Measurements from ENCODE around the gene AKAP11.

Gene AKAP11

GRCh38 chr13:42320375-42320787 is 48.4 kb downstream of the AKAP11 start:
- TF ChIP-seq, protein P1, sequence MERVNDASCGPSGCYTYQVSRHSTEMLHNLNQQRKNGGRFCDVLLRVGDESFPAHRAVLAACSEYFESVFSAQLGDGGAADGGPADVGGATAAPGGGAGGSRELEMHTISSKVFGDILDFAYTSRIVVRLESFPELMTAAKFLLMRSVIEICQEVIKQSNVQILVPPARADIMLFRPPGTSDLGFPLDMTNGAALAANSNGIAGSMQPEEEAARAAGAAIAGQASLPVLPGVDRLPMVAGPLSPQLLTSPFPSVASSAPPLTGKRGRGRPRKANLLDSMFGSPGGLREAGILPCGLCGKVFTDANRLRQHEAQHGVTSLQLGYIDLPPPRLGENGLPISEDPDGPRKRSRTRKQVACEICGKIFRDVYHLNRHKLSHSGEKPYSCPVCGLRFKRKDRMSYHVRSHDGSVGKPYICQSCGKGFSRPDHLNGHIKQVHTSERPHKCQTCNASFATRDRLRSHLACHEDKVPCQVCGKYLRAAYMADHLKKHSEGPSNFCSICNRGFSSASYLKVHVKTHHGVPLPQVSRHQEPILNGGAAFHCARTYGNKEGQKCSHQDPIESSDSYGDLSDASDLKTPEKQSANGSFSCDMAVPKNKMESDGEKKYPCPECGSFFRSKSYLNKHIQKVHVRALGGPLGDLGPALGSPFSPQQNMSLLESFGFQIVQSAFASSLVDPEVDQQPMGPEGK (CRISPR knock-in tag; IDR thresholded peaks at IDR 0.05; ENCODE audit: borderline replicate concordance) = no peak
- TF ChIP-seq ESRRG (CRISPR knock-in tag; IDR thresholded peaks at IDR 0.05) (no peak), ZFP3 (CRISPR knock-in tag; IDR thresholded peaks at IDR 0.05) (no peak), RARB (CRISPR knock-in tag; IDR thresholded peaks at IDR 0.05) (no peak), POU6F1 (CRISPR knock-in tag; IDR thresholded peaks at IDR 0.05; ENCODE audit: borderline replicate concordance, low read depth) (no peak)
- TF ChIP-seq, protein P2, sequence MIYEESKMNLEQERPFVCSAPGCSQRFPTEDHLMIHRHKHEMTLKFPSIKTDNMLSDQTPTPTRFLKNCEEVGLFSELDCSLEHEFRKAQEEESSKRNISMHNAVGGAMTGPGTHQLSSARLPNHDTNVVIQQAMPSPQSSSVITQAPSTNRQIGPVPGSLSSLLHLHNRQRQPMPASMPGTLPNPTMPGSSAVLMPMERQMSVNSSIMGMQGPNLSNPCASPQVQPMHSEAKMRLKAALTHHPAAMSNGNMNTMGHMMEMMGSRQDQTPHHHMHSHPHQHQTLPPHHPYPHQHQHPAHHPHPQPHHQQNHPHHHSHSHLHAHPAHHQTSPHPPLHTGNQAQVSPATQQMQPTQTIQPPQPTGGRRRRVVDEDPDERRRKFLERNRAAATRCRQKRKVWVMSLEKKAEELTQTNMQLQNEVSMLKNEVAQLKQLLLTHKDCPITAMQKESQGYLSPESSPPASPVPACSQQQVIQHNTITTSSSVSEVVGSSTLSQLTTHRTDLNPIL (CRISPR knock-in tag; IDR thresholded peaks at IDR 0.05; ENCODE audit: low read depth) = no peak
- no peak for ATAC-seq

DNA sequence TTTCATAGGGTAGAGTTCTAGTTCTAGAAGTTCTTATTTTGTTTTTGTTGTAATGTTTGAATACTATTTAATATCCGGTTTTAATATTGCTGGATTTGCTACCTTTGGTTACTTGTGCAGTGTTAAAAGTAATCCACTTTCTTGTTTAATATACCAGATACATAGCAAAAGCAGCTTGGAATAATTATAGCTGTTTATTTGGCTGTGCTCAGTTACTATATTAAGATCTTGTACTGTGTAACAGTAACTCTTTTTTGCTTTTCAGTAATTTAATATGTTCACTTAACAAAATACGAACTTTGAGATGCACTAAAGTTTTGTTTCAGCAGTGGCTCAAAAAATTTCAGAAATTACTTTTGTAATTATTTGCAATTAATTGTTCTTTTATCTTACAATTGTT is 50.9 kb downstream of the AKAP11 start:
- ATAC-seq = no peak
- TF ChIP-seq CSDC2 (CRISPR knock-in tag; IDR thresholded peaks at IDR 0.05) (no peak), SNAI2 (CRISPR knock-in tag; IDR thresholded peaks at IDR 0.05) (no peak), ESRRG (CRISPR knock-in tag; IDR thresholded peaks at IDR 0.05) (no peak), ZFP30 (CRISPR knock-in tag; IDR thresholded peaks at IDR 0.05) (no peak), POU6F1 (CRISPR knock-in tag; IDR thresholded peaks at IDR 0.05; ENCODE audit: borderline replicate concordance, low read depth) (no peak)

DNA sequence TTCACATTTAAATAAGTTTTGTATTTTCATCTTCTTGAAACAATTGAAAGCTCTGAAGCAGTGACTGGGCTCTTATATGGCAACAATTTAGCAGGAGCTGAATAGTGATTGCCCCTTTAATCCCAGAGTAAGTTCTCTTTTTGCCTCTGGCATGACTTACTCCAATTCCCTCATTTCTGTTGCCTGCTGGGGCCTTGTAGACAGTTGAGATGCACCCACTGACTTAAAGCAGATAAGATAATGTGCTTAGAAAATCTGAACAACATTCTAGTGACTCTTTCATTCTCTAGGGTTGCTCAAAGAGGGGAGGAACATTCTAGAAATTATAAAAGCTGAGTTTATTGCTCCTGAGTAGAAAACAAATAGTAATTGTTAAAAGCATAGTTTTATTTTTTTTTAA is 52.8 kb downstream of the AKAP11 start:
- no peak for ATAC-seq
- TF ChIP-seq OSR1 (CRISPR knock-in tag; IDR thresholded peaks at IDR 0.05) (no peak), POU6F1 (CRISPR knock-in tag; IDR thresholded peaks at IDR 0.05; ENCODE audit: borderline replicate concordance, low read depth) (no peak), TOX (CRISPR knock-in tag; IDR thresholded peaks at IDR 0.05; ENCODE audit: borderline replicate concordance) (no peak), SNAI2 (CRISPR knock-in tag; IDR thresholded peaks at IDR 0.05) (no peak), ISL1 (CRISPR knock-in tag; IDR thresholded peaks at IDR 0.05) (no peak)

DNA sequence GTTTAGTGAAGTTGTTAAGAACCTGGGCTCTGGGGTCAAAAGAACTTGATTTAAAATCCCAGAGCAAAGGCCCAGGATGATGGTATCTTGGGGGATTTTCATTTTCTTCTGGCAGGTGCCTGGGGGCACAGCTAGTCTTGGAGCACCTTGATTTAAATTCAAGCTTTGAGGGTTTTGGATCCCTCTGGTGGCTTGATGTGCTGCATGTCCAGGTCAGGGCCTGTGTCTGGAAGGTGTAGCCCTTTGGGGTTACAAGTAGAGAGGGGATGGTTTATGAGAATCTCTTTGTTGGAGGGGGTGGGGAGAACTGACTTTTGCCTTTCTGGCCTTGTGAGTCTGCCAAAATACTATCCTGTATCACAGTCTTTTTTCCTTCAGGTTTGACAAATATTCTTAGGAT is 55.8 kb downstream of the AKAP11 start:
- TF ChIP-seq ZC3H10 (CRISPR knock-in tag; IDR thresholded peaks at IDR 0.05) = no peak
- ATAC-seq = no peak; the same call in 2 of the 3 replicates

- no peak for ATAC-seq
- TF ChIP-seq POU6F1 (CRISPR knock-in tag; IDR thresholded peaks at IDR 0.05; ENCODE audit: borderline replicate concordance, low read depth) = no peak
- TF ChIP-seq ISL1 (CRISPR knock-in tag; IDR thresholded peaks at IDR 0.05) = no peak
- no peak for TF ChIP-seq ZC3H10 (CRISPR knock-in tag; IDR thresholded peaks at IDR 0.05)
- TF ChIP-seq PPARA (CRISPR knock-in tag; IDR thresholded peaks at IDR 0.05; ENCODE audit: borderline replicate concordance) = no peak
These were observed 56.7 kb downstream of the AKAP11 start for GRCh38 chr13:42328672-42329071.
